OCI-LY1 (cell line): ENCODE data around the gene OR10J4.

ENCODE experiments used
- CTCF ChIP-seq: fragments of 200-600 bp; sonication (generic), shearing (Covaris generic); IDR thresholded peaks from 2 replicates; pipeline ENCODE4 v1.5.1; 2017; ENCODE audit warnings: mild to moderate bottlenecking, antibody characterized with exemption, low read length, moderate library complexity, mixed read lengths
- EZH2 ChIP-seq: fragments of 200-600 bp; sonication (generic), shearing (Covaris generic); IDR thresholded peaks from 2 replicates; pipeline ENCODE4 v1.8.0; 2017; ENCODE audit warnings: borderline replicate concordance, mixed run types, mild to moderate bottlenecking, antibody characterized with exemption, low read length, moderate library complexity, mixed read lengths

GRCh38 chr1:159468321-159468720, 36.3 kb downstream of the OR10J4 start:
- TF ChIP-seq CTCF (no peak), EZH2 (no peak)
